ENCODE data around the gene CD44.

DNA sequence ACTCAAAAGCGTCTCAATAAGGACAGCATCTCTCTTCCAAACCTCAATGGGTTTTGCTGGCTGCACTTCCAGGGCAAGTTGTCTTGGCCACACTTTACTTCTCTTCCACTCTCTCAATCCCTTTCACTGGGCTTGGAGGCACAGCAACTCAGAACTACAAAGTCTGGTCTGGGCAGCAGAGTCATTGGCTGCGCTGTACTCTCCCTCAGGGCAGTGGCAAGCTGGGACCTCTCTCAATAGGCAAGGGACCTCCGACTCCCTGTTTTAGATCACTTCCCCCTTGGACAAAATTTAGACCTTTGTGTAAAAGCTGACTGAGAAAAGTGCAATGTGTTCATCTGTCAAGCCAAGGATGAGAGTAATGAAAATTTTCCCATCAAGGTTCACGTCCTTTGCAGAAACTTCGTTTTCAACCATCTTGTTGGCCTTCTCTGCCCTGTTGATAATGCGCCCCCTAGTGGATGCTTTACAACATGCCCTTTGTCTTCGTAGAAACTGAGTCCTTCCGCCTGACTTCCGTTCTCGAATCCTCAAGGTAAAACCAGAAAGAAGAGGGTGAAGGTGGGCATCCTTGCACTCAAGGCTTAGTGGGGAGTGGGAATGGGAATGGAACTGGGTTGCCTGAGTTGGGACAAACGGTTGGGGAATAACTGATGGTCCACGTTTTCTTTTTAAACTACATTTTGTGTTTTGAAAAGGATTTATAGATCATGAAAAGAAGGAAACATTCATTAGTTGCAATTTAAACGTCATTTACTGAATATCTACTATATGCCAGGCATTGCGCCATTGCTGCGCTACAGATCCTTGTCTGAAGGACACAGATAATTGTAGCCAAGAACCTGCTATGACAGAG lies 99.1 kb downstream of the CD44 start:
- no peak for TF ChIP-seq POLR2A (IDR thresholded peaks at IDR 0.05)
- TF ChIP-seq, protein P1, sequence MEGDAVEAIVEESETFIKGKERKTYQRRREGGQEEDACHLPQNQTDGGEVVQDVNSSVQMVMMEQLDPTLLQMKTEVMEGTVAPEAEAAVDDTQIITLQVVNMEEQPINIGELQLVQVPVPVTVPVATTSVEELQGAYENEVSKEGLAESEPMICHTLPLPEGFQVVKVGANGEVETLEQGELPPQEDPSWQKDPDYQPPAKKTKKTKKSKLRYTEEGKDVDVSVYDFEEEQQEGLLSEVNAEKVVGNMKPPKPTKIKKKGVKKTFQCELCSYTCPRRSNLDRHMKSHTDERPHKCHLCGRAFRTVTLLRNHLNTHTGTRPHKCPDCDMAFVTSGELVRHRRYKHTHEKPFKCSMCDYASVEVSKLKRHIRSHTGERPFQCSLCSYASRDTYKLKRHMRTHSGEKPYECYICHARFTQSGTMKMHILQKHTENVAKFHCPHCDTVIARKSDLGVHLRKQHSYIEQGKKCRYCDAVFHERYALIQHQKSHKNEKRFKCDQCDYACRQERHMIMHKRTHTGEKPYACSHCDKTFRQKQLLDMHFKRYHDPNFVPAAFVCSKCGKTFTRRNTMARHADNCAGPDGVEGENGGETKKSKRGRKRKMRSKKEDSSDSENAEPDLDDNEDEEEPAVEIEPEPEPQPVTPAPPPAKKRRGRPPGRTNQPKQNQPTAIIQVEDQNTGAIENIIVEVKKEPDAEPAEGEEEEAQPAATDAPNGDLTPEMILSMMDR (IDR thresholded peaks at IDR 0.05): peak; percentile 62 to 84 (median 72)

All from heart left ventricle (tissue), 13 donors.